GM18520 (cell line): ENCODE data around the gene CACNA2D4.

Source experiments
- ATAC-seq: cut with Tn5 transposase; IDR thresholded peaks from one replicate; pipeline ENCODE4 v1.9.1; 2021; ENCODE audit not compliant: unreplicated experiment

CACNA2D4 gene

DNA sequence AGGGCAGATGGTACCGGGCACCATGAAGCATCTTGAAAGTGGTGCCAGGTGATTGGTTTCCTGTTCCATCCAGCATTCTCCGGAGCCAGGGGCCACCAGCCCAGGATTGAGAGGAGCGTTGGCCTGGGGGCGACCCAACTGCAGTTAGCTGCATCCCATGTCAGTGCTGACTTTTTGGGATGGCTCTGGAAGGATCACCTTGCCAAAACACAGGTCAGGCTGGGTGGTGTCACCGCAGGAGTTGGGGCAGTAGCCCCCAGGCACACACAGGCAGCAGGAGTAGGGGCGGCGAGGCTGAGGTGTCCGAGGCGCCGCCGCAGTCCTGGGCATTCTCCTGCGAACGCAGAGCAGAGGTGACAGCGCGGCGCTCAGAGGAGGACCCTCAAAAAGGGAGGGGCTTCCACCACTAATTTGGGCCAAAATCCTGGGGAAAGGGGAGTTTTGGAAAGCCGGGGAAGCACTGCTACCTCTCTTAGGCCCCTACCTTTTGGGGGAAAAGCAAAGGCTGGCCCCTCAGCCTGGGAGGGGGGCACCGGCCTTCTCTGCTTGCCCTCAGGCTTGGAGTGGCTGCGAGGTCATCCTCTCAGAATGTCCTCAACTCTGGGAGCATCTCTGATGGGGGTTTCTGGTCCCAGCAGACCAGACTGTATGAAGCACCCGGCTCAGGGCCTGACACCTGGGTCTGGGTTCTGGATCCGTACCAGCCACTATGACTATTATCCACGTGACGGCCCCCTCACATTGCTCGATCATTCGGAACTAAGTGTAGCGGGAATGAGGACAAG is 124.8 kb downstream of the CACNA2D4 start:
- no peak for ATAC-seq

DNA sequence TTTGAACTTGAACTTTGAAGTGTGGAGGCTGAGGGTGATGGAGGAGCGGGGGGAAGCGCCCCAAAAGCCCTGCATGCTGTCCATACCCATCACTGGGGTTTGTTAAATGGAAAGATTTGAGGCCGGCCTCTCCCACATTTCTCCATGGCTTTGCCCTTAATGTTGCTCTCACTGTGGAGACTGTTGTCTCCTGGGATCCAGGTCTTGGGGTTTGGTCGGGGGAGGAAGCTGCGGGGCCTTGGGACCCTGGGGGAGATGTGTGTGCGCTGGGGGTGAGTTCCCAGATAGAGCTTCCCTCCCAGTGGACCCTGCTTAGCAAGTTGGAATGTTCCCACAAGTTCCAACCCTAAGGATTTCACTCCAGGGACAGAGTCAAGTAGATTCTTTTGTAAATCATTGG is 126.0 kb downstream of the CACNA2D4 start:
- ATAC-seq, result no peak

DNA sequence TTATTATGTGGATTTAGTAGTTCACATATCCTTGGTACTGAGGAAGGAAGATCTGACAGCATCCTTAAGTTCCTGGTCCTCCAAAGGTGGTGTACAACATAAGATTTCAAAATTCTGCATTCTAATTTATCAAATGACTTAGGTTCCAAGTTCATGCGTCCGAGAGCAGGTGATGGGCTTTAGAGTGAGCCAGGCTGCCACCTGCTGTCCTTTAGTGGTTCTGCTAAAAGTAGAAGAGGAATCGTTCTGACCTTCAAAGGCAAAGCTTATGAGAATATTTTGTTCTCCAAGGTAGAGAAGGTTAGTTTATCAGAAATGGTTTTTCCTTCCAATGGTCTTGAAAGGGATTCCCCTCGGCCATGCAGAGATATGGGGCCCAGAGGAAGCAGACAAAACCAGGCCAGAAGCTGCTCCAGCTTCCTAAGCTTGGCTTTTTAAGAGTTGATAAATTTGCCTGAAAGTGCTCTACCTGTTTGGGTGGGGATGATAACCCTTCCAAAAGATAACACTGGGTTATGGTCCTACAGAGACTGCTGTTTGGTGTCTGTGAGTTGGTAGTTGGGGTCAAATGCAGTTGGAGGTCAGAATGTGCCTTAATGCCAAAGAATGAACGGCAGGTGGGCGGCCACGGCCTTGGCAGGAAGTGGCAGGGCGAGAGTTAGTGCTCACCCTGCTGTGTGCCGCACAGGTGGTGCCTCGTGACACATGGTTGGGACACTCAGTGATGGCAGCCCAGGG is 127.2 kb downstream of the CACNA2D4 start:
- ATAC-seq, result no peak

DNA sequence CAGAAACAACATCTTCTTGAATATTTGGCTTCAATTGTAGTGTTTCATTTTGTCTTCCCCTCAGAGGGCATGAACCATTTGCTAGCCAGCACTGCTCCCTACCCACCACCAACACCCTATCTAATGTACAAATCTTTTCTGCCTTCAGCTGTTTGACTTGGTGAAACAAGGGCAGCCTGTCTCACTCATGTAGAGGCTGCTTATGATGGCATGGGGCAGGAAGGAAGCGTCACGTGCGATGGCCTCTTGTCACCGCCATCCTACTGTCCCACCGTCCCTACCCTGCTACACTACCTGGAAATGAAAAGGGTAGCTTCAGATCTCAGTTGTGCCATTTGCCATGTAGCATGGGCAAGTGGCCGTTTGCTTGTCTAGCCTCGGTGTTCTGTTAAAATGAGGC is 128.0 kb downstream of the CACNA2D4 start:
- ATAC-seq, result no peak

DNA sequence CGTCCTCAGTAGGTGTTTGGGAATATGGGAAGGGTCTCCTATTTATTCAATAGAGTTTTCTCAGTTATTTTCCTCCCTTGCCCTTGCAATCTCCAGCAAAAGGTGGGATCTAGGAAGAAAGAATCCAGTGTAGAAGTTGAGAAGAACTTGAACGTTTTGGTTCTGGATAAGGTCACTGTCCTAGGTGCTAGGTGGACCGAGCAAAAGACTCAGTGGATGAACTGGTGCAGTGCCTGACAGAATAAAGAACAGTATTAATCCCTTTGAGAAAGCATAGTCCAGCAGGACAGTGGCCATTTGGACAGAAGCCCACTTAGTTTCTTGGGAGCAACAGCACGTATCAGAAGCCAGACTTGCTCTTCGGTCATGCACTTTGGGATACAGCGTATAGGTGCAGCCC is 130.7 kb downstream of the CACNA2D4 start:
- ATAC-seq, result no peak

DNA sequence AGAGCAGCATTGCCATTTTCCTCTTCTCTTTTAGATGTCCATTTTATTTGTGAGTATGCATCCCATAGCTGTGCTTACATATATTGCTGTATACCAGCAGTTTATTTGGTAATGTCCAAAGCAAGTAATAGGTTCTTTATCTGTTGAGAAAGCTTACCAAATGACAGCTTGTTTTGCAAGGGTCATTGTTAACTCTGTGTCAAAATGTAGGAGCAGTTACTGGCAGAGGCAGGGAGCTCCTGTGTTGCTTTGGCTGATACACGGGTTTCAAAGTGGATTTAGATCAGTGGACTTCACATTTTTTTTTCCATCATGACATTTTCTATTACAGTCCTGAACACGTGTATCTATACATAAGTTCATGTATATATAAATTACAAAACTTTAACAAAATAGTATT is 136.2 kb downstream of the CACNA2D4 start:
- ATAC-seq, result no peak

DNA sequence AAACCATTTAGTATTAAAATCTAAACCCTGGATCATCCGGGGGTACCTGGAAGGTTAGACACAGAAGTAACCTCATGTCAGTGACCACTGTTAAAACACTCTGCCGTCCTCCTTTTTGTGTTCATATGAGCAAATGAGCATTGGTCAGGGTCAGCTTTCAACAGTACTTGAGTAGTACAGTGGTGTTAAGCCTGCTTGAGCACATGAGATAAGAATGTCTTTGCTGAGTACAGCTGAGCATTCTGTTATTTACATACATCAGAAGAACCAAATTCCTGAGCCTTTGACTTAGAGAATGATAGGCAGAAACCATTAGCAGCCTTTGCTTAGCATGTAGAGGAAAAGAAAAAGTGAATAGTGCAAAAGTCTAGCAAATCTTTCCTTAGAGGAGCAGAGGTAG is 136.7 kb downstream of the CACNA2D4 start:
- ATAC-seq, result no peak

DNA sequence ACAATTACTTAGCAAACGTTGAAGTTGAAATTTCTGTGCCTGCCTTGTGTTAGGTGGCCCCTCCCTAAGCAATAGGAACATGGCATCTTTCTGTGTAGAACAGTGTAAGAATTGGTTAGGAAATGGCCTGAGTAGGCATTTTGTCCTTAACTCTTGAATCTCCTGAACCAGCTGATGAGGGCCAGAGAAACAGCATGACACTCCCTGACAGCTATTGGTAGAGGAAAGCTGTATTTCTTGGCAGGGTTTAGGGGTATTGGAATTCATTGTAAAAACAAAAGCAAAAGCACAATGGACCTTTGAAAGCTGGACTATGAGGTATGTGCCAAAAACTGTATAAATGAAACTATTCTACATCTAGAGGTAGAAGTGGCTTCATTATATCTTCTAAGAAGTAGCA is 138.7 kb downstream of the CACNA2D4 start:
- ATAC-seq, result no peak

DNA sequence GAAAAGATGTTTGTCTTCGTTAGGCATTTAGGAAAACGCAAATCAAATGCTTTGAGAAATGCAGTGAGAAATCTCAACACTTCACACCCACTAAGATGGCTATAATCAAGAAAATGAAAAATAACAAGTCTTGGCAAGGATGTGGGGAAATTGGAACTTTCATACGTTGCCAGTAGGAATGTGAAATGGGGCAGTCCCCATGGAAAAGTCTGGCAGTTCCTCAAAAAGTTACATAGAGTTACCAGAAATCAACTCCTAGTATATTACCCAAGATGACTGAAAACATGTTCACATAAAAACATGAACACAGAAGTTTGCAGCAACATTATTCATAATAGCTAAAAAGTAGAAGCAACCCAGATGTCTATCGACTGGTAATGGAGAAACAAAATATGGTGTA is 139.5 kb downstream of the CACNA2D4 start:
- ATAC-seq, result no peak

DNA sequence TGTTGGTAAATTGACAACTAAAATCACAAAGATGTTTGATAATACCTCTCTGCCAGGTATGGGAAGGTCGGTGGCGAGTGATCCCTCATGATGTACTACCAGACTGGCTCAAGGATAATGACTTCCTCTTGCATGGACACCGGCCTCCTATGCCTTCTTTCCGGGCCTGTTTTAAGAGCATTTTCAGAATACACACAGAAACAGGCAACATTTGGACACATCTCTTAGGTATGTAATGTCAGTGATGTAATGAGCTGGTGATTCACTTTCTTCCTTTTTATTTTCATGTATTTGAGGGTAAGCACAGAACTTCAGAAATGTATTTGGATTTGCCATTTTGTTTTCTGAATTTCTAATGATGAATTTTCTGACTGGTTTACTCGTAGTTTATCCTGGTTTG is 140.7 kb downstream of the CACNA2D4 start:
- ATAC-seq, result no peak

DNA sequence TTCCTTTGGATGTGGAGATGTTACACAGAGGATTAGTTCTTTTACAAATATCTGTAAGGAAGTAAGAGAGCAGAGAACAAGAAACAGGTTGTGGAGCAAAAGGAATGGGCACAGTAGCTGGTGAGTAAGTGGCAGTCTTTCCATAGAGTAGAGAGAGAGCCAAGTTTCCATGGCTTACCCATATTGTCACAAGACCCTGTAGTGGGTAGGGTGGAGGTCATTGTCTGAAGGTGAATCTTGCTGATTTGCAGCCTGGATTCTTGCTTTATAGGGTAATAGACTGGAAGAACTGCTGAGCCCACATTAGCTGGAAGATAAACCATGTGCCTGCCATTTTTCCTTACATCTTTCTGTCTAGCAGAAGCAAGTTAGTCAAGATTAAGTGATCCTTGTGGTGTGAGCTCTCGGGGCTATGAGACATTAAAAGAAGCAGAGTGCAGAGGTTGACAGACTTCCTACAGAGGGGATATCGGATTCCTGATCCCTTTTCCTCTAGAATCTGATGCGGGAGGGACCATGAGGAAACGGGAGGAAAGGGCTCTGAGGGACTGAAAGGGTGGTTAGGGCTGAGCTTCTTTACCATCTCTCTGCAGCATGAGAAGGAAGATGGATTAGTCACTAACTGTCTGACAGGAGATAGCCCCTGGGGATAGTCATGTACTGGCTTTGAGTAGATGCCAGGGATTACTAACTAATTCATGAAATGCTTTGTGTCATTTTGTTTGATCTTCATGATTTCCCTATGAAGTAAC is 142.1 kb downstream of the CACNA2D4 start:
- no peak for ATAC-seq

DNA sequence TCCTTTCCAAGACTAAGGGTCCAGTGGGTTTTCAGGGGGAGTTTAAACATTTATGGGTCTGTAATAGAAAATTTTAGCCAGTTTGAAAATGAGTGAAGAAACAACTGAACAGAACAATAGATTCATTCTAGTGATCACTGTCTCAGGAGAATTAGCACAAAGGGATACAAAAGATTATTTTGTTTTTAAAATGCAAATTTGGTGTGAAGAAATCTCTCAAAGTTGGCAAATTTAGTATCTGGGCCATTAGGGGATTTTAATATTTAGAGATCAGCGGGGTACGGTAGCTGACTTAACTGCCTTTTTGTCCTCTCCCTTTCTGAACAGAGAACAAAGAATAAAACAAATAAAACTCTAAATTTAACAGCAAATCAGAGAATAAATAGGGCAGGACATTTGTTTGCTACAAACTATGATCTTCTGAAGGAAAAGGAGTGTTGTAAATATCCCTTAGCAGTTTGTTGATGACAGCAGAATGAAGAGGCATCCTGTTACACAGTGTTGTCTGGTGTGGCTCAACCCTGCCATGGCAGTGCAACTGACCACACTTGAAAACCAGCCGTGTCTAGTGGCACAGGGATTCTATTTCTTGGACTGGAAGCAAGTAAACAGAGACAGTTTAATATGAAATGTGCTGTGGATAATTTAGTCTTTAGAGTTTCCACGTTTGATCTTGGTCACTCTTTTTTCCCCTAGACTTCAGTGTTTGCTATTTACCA is 144.4 kb downstream of the CACNA2D4 start:
- ATAC-seq, result no peak

DNA sequence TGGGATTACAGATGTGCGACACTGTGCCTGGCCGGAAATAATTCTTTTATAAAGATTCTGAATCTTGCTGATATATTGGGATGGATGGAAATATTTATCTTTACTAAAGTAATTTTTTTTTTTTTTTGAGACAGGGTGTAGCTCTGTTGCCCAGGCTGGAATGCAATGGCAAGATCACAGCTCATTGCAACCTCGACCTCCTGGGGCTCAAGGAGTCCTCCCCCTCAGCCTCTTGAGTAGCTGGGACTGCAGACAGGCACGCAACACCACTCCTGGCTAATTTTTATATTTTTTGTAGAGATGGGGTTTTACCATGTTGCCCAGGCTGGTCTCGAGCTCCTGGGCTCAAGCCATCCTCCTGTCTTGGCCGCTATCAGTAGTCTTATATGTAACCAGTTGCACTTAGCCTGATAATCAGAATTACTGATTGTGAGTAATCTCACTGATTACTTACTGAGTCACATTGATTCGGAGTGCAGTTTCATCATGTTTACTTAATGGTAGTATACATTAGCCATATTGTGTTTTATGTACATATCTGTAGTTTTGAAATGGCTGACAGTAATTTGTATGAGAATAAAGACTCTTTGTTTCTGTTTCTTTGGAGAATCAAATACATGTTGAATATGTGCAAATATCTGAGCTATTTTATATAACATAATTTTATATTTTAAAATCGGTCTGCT is 148.5 kb downstream of the CACNA2D4 start:
- ATAC-seq, result no peak

DNA sequence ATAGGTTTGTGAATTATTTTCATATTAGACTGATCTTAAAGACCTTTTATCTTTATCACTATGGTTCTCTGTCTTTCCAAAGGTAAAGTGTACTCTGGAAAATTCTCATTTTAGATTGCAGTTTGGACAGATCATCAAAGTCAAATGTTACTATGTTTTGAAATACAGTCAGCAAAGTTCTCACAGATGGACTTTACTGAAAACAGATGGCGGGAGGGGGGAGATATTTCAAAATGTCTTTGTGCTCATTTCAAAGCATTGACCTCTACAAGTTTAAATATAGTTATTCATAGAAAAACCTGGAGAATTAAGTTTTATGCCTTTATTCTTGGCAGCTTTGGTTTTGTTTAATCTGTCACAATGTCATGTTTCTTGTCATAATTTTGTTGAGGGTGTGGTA is 149.8 kb downstream of the CACNA2D4 start:
- no peak for ATAC-seq

DNA sequence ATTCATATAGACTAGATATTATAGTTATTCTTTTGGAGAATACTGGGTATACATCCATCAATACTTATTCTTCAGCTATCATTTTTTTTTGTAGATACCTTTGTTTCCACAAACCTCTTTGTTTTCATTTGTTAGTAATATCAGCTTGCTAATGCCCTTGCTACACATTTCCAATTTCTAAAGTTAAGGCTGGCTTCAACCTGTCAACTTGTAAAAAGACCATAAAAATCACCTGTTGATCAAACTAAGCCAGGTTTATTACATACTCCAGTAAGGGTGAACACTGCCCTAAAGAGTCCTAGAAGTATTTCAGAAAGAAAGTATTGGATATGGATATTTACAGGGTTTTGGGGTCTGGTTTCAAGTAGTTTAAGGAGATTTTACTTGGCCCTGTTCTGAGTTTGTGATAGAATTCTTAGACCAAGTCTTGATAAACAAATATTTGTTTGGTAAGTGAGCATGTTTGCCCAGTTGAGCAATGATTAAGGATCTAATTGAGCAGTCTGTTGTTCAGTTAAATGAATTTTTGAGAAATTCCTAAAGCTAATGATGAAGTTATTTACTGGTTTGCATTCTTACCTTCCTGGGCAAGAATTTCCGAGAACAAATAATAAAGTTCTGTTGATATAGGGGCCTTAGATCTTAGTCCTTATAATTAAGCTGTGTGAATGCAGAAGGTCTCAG is 150.9 kb downstream of the CACNA2D4 start:
- no peak for ATAC-seq

DNA sequence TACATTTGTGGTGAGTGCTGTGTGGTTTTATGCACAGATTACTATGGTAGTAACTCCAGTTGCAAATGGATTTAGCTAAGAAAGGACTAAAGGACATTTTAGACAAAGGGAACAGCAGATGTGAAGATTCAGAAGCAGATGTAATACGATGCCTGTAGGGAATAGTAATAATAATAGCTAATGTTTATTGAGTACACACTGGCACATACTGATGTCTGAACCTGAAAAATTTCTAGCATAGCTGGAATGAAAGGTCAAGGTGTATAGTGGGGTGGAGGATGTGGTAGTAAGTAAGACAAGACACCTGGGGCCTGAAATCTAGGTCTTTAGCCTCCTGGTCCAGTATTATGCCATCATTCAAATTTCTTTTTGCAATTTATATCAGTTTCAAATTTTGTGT is 152.3 kb downstream of the CACNA2D4 start:
- ATAC-seq, result no peak

DNA sequence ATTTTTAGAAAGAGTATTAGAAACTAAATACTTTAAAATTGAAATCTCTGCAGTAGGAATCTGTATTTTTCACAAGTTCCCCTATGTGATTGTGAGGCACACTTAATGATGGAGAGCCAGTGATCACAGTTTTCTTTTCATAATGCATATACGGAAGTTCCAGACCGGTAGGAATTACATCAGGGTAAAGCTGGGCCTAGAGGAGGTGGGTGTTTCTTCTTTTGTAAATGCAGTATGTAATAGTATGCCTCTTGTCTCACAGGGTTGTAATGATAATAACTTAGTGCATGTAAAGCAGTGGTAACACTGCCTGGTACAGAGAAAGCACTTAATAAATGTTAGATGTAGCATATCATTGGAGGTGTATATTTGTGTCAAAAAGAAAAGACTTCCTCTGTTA is 155.3 kb downstream of the CACNA2D4 start:
- no peak for ATAC-seq

DNA sequence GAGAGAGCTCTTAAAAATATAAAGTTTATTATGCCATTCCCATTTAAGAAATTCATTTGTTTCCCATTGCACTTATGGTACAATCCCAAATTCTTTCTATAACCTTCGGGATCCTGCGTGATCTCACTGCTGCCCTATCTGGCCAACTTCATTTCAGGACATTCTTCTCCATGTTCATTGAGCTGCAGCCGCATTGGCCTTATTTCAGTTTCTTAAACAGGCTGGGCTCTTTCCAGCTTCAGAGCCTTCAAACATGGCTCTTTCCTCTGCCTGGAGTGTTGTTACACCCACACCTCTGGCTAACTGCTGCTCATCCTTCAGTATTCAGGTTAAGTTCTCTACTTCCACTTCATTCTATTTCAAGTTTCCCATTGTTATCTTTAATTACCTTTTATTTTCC is 156.6 kb downstream of the CACNA2D4 start:
- no peak for ATAC-seq

DNA sequence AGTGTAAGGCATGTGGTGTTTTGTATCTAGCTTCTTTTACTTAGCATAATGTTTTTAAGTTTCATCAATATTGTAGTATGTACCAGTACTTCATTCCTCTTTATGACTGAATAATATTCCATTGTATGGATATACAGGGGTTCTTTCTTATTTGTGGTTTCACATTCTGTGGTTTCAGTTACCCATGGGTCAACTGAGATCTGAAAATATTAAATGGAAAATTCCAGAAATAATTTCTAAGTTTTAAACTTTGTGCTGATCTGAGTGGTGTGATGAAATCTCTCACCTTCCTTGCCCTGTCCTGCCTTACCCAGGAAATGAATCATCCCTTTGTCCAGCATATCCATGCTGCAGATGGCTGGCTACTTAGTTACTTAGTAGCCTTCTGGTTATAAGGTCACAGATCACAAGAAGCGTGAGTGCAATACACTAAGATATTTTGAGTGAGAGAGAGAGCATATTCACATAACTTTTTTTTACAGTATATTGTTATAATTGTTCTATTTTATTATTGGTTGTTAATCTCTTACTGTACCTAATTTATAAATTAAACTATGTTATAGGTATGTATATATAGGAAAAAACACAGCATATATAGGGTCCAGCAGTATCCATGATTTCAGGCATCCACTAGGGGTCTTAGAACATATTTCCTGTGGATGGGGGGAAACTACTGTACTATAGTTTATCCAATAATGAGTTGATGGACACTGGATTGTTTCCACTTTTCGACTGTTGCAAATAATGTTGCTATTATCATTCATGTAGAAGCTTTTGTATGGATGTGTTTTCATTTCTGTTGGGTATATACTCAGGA is 157.7 kb downstream of the CACNA2D4 start:
- ATAC-seq, result no peak
